Activated CD4-positive, alpha-beta T cell treated with anti-CD3 and anti-CD28 coated beads, Interleukin-2, amount 10 ng/mL, durations not matched to agents 24 days and 14 days (primary cell): ENCODE measurements around the gene PAPSS1. TPM values are rescaled to one million over a fixed set of nuclear protein-coding genes. Genes with fewer than 3 reads are reported as not detected.

Experiments
- DNase-seq: peaks from one replicate; pipeline ENCODE4 v3.0.0; 2022
- H3K27ac Mint-ChIP-seq: one replicate; pipeline ENCODE4 v1.8.0; 2022; ENCODE audit warnings: mild to moderate bottlenecking, mixed read lengths
- H3K27me3 Mint-ChIP-seq: one replicate; pipeline ENCODE4 v1.8.0; 2022; ENCODE audit warnings: mixed read lengths
- H3K36me3 Mint-ChIP-seq: one replicate; pipeline ENCODE4 v1.8.0; 2022; ENCODE audit warnings: low read depth, mild to moderate bottlenecking, mixed read lengths
- H3K4me1 Mint-ChIP-seq: one replicate; pipeline ENCODE4 v1.8.0; 2021; ENCODE audit warnings: mixed read lengths
- H3K4me3 Mint-ChIP-seq: one replicate; pipeline ENCODE4 v1.8.0; 2022; ENCODE audit warnings: mild to moderate bottlenecking, moderate library complexity, mixed read lengths
- H3K9me3 Mint-ChIP-seq: one replicate; pipeline ENCODE4 v1.8.0; 2021; ENCODE audit warnings: mixed read lengths
- intact Hi-C: fragments of 100-400 bp; cut with micrococcal nuclease; formaldehyde crosslinking; loops from one replicate; pipeline ENCODE4 v1.15.1; 2023
- total RNA-seq: library from RNA; stranded (reverse); gene quantifications from 2 replicates; pipeline ENCODE4 v1.2.3, GENCODE V29; 2022

PAPSS1 gene
- total RNA-seq, 1 donor from 2014 or later, result 31.2 TPM

DNA sequence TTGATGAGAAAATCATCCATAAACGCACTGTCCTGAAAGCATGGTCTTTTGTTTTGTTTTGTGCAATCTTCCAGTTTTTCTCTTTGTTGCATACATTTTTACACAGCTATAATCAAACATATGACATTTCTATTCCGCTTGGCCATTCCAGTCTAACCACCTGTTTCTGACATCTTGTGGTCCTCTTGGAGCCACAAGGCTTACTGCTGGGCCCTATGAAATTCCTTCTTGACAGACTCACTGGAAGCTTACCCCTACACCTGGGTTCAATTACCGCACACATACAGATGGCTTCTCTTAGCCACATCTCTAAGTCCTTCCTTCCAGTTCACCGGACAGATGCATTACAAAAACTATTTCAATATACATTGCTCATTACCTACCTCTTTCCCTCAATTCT is 72.4 kb downstream of the PAPSS1 start:
- no peak for DNase-seq
- H3K4me1 Mint-ChIP-seq, result no peaks in the 10 kb centered on the region
- H3K9me3 Mint-ChIP-seq, result peaks cover 4% of the 10 kb centered on the region
- intact Hi-C loops, result no loop called here
- peaks cover 27% of the 10 kb centered on the region for H3K36me3 Mint-ChIP-seq
- H3K27ac Mint-ChIP-seq, result no peak overlapping the region
- no peaks in the 10 kb centered on the region for H3K27me3 Mint-ChIP-seq
- no peak overlapping the region for H3K4me3 Mint-ChIP-seq

DNA sequence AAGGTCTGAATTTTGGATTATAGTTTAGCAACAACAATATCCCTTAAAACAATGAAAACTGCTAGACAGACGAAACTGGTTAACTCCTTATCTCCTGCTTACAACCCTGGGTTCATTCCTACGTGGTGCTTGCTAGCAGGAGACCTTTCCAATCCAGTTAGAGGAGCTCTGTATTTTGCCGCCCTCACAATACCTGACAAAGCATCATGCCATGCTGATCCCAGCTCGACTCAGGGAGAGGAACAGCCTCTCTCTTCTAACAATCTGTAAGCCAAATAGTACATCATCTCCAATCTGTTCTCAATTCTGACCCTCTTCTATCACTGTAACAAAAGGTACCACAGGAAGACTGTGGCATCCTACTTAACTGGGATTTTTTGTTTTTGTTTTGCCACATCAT is 74.4 kb downstream of the PAPSS1 start:
- intact Hi-C loops, result no loop called here
- no peaks in the 10 kb centered on the region for H3K9me3 Mint-ChIP-seq
- no peaks in the 10 kb centered on the region for H3K4me1 Mint-ChIP-seq
- no peak overlapping the region for H3K4me3 Mint-ChIP-seq
- DNase-seq, result no peak
- peaks cover 15% of the 10 kb centered on the region for H3K36me3 Mint-ChIP-seq
- no peak overlapping the region for H3K27ac Mint-ChIP-seq
- no peaks in the 10 kb centered on the region for H3K27me3 Mint-ChIP-seq

DNA sequence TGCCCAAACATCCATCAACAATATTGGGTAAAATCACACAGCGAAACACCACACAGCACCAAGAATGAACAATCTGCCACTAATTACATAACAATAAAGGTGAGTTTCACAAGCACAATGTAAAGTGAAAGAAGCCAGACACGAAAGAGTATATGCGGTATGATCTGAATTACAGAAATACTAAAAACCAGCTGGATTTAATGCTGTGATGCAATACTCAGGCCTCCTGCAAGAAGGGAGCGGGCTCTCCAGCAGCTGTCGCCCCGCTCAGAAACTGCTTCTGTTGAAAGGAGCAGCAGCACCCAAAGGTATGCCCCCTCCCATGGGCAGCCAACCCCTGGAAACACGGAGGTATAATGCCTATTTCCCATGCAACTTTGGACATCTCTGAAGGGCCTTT is 77.0 kb downstream of the PAPSS1 start:
- Mint-ChIP-seq H3K4me3 (no peak overlapping the region), H3K9me3 (no peaks in the 10 kb centered on the region), H3K36me3 (peaks cover 12% of the 10 kb centered on the region), H3K27ac (no peak overlapping the region), H3K4me1 (no peaks in the 10 kb centered on the region), H3K27me3 (no peaks in the 10 kb centered on the region)
- DNase-seq, result no peak
- intact Hi-C loops, result no loop called here

DNA sequence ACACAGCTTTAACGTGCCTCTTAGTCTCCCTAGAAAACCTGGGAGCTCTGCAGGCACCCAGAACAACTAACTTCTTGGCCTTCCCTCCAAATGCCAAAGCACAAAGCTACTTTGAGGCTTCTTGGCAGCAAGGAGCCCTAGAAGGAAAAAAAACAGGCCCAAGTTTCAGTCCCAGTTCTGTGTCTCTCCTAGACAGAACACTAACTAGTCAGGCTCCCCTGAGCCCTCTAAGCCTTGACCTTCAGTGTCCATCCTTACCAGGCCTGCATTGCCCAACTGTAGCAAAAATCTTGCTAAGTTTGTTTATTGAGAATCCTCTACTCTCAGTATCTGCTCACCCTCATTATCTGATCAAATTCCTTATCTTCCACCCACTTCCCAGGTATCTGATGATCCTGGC is 79.2 kb downstream of the PAPSS1 start:
- intact Hi-C loops, result no loop called here
- Mint-ChIP-seq H3K27me3 (no peaks in the 10 kb centered on the region), H3K9me3 (no peaks in the 10 kb centered on the region), H3K27ac (no peak overlapping the region), H3K4me3 (no peak overlapping the region), H3K4me1 (no peaks in the 10 kb centered on the region), H3K36me3 (peaks cover 10% of the 10 kb centered on the region)
- no peak for DNase-seq

DNA sequence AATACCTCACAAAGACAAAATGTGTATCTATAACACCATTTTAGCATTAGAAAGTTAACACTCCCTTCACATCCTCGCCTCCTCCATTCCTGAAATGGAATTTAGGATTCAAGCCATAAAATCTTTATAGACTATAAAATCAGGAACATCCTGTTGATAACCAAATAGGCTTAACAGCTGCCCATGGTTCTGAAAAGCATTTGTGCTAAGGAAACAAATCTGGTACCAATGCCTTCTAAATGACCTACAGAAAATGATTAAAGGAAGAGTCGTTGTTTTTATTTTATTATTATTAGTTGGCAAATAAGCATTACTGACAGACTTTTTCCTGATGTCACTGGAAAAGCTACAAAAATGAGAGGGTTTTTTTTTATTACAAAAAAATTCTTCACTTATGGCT is 79.8 kb downstream of the PAPSS1 start:
- H3K27me3 Mint-ChIP-seq, result no peaks in the 10 kb centered on the region
- peaks cover 10% of the 10 kb centered on the region for H3K36me3 Mint-ChIP-seq
- no peak overlapping the region for H3K27ac Mint-ChIP-seq
- intact Hi-C loops, result no loop called here
- H3K4me3 Mint-ChIP-seq, result no peak overlapping the region
- DNase-seq, result no peak
- no peaks in the 10 kb centered on the region for H3K4me1 Mint-ChIP-seq
- H3K9me3 Mint-ChIP-seq, result no peaks in the 10 kb centered on the region

DNA sequence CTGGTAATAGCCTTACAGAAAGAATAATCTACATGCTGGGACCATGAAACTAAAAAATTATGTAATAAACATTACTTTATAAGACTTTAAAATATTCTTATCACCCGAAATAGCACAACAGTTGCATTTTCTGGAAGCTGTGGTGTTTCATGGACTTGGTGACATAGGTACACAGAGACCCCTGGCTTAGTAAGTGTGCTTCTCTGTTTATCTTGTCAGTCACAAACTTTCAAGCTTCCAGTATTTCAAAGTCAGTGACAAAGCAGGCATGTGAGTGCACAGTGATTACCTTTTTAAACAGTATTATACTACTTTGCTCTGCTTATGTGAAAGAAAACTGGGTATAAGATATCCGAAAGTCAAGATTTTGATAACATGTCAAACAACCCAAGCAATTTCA is 84.3 kb downstream of the PAPSS1 start:
- DNase-seq, result no peak
- H3K27ac Mint-ChIP-seq, result no peak overlapping the region
- H3K9me3 Mint-ChIP-seq, result no peaks in the 10 kb centered on the region
- no peaks in the 10 kb centered on the region for H3K4me1 Mint-ChIP-seq
- H3K4me3 Mint-ChIP-seq, result no peak overlapping the region
- intact Hi-C loops, result no loop called here
- H3K27me3 Mint-ChIP-seq, result no peaks in the 10 kb centered on the region
- H3K36me3 Mint-ChIP-seq, result no peaks in the 10 kb centered on the region

DNA sequence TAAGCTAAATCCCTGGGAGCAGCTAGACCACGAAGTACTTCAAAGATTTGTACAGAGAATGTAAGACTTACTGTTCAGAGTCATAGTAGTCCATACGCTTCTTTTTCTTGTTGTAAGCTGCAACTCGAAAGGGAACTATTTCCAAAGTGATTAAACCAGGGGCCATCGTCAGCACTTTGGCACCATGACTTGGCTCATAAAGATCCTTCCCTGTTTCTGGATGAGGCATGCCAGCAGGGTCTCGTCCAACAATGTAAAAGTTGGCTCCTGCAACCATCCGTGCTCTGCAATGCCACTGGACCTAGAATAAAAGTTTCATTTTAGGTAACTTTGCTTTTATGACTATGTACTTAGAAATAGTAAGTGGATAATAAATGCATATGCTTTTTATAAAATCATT is 88.5 kb downstream of the PAPSS1 start:
- intact Hi-C loops, result no loop called here
- no peak for DNase-seq
- no peaks in the 10 kb centered on the region for H3K4me1 Mint-ChIP-seq
- peaks cover 3% of the 10 kb centered on the region for H3K9me3 Mint-ChIP-seq
- H3K27ac Mint-ChIP-seq, result no peak overlapping the region
- peaks cover 11% of the 10 kb centered on the region for H3K36me3 Mint-ChIP-seq
- no peak overlapping the region for H3K4me3 Mint-ChIP-seq
- no peaks in the 10 kb centered on the region for H3K27me3 Mint-ChIP-seq

DNA sequence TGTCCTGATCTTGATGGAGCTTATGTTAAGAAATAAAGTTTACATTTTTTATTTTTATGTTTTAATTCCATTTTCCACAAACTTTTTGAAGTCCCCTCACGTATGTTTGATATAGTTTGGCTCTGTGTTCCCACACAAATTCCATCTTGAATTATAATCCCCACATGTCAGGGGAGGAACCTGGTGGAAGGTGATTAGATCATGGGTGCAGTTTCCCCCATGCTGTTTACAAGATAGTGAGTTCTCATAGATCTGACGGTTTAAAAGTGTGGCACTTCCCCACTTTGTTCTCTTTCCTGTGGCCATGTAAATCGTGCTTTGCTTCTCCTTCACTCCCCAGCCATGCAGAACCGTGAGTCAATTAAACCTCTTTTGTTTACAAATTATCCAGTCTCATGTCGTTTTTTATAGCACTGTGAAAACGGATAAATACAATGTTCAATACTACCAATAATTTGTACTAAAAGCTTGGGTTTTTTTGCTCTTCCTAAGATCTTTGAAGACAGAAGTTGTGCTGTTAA is 89.8 kb downstream of the PAPSS1 start:
- H3K4me1 Mint-ChIP-seq, result no peaks in the 10 kb centered on the region
- peaks cover 11% of the 10 kb centered on the region for H3K36me3 Mint-ChIP-seq
- no peaks in the 10 kb centered on the region for H3K27me3 Mint-ChIP-seq
- H3K27ac Mint-ChIP-seq, result no peak overlapping the region
- H3K9me3 Mint-ChIP-seq, result peaks cover 3% of the 10 kb centered on the region
- no peak for DNase-seq
- intact Hi-C loops, result no loop called here
- no peak overlapping the region for H3K4me3 Mint-ChIP-seq

DNA sequence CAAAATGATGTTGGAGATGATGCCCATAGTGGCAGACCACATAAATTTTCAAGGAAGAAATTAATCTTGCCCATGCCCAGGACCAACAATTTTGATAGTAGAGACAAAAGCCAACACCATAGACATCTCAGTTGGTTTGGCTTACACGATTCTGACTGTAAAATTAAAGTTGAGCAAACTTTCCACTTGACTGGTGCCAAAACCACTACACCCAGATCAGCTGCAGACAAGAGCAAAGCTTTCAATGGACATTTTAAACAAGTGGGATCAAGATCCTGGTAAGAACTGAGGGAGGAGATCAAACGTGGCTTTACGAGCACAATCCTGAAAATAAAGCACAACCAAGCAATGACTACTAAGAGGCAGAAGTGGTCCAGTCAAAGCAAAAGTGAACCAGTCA is 90.7 kb downstream of the PAPSS1 start:
- H3K9me3 Mint-ChIP-seq, result peaks cover 3% of the 10 kb centered on the region
- no peak overlapping the region for H3K27ac Mint-ChIP-seq
- peaks cover 11% of the 10 kb centered on the region for H3K36me3 Mint-ChIP-seq
- DNase-seq, result no peak
- no peak overlapping the region for H3K4me3 Mint-ChIP-seq
- intact Hi-C loops, result no loop called here
- no peaks in the 10 kb centered on the region for H3K27me3 Mint-ChIP-seq
- H3K4me1 Mint-ChIP-seq, result no peaks in the 10 kb centered on the region

DNA sequence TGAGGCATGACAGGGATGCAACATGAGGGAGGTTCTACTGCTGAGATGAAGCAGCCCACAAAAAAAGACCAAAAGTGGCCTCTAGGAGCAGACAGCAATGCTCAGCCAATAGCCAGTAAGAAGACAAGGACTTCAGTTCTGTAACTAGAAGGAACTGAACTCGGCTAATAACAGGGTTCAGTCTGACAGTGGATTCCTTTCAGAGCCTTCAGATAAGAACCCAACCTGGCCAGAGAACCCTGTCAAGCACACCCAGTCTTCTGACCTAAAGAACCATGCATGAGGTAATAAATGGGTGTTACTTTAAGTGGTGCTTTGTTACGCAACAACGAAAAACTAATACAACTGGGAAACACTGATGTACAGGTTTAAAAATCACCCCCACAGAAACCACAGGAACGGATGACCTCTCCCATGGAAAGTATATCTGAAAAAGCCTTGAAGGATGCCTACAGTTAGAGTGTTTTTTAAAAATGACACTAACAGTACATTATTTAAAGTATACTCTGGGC is 94.6 kb downstream of the PAPSS1 start:
- Mint-ChIP-seq H3K4me1 (no peaks in the 10 kb centered on the region), H3K9me3 (peaks cover 8% of the 10 kb centered on the region), H3K4me3 (no peak overlapping the region), H3K36me3 (peaks cover 11% of the 10 kb centered on the region), H3K27ac (no peak overlapping the region), H3K27me3 (no peaks in the 10 kb centered on the region)
- no peak for DNase-seq
- intact Hi-C loops, result no loop called here

DNA sequence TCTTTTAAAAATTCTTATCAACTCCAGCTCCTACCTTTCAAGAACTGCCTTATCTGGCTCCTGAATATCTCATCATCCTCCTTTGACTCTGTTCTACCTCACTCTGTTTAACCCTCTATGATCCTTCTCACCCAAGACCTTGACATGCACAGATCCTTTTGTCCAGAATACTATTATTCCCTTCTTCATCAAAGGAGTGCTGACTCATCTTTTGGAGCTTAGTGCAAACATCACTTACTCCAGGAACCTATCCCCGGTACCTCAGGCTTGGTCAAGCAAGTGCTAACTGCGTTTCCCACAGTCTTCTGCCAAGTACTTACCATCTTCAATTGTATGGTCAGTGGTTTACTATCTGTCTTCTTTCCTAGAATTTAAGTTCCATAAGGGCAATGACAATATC is 96.0 kb downstream of the PAPSS1 start:
- Mint-ChIP-seq H3K9me3 (peaks cover 5% of the 10 kb centered on the region), H3K27ac (no peak overlapping the region), H3K27me3 (no peaks in the 10 kb centered on the region), H3K4me3 (no peak overlapping the region), H3K4me1 (no peaks in the 10 kb centered on the region), H3K36me3 (peaks cover 4% of the 10 kb centered on the region)
- DNase-seq, result no peak
- intact Hi-C loops, result no loop called here

DNA sequence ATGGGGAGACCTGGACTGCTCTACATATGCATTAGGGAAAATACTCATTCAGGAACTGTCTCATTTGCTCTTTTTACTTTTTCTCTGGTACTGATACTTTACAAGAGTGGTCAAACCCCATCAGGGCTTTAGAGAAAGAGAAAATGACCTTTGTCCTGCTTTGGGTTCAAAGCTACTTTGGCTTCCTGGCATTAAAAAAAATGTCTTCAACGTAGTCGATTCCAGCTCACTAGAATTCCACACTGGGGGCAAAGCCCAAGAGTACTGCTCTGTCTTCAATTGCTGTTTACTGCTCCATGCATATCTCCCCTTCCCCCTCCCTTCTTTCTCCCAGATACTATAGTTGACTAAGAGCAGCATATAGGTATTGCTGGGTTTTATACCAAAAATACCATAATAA is 98.0 kb downstream of the PAPSS1 start:
- no peak for DNase-seq
- H3K4me3 Mint-ChIP-seq, result no peak overlapping the region
- H3K27me3 Mint-ChIP-seq, result no peaks in the 10 kb centered on the region
- H3K36me3 Mint-ChIP-seq, result peaks cover 4% of the 10 kb centered on the region
- intact Hi-C loops, result no loop called here
- H3K27ac Mint-ChIP-seq, result no peak overlapping the region
- H3K4me1 Mint-ChIP-seq, result no peaks in the 10 kb centered on the region
- peaks cover 10% of the 10 kb centered on the region for H3K9me3 Mint-ChIP-seq

DNA sequence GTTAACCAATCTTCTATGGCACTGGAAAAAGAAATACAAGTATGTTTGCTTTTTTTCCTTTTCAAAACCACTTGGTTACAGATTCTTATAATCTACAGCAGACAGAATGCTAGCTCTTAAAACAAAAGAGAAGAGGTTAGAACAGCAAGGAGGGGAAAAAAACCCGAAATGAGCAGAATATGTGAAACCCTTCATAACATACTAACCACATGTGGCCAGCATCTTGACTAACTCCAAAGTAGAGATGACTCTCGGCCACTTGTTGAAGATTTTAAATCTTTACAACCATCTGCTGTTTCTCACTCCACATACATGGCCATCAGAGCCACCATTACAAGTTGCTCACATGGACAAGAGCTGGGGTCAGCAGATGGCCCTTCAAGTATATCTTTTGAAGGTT is 100.3 kb downstream of the PAPSS1 start:
- Mint-ChIP-seq H3K27me3 (no peaks in the 10 kb centered on the region), H3K36me3 (peaks cover 4% of the 10 kb centered on the region), H3K4me3 (no peak overlapping the region), H3K27ac (no peak overlapping the region), H3K4me1 (no peaks in the 10 kb centered on the region), H3K9me3 (peaks cover 10% of the 10 kb centered on the region)
- intact Hi-C loops, result no loop called here
- DNase-seq, result no peak

DNA sequence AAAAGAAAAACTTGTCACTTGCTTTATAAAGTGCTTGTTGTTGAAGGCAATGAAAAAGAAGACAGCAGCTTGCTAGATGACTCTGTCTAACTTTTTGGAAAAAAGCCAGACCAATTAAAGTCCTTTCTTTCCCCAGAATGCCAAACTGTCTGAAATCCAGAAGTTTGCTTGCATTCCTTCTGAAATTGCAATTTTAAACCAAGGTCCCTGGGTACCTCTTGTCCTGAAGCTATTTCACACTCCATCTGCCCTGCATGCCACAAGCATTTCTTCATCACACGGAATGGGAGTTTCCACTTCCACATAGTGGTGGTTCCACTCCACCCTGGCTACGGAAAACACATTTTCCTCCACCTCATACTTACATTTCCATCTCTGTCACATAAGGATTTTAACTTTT is 101.0 kb downstream of the PAPSS1 start:
- no peak for DNase-seq
- H3K4me1 Mint-ChIP-seq, result no peaks in the 10 kb centered on the region
- no peak overlapping the region for H3K27ac Mint-ChIP-seq
- H3K9me3 Mint-ChIP-seq, result peaks cover 9% of the 10 kb centered on the region
- peaks cover 3% of the 10 kb centered on the region for H3K36me3 Mint-ChIP-seq
- no peak overlapping the region for H3K4me3 Mint-ChIP-seq
- intact Hi-C loops, result no loop called here
- no peaks in the 10 kb centered on the region for H3K27me3 Mint-ChIP-seq

DNA sequence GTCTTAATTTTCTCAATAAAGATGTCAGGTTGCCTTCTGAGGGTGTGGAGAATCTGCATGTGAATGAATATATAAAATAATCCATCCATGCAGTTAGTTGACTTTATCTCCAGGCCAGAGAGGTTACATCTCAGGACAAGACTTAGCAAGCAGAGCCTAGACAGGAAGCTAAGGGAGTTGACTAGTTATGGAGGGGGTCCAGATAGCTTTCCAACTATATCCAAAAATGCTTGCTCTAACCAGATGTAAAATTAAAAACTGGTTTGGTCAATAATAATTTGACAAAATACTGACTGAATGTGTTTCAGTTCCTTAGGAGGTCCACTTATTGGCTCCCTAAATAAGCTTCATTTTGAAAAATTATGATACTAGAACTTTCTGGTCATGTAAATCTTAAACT is 101.4 kb downstream of the PAPSS1 start:
- intact Hi-C loops, result no loop called here
- Mint-ChIP-seq H3K27ac (no peak overlapping the region), H3K9me3 (peaks cover 5% of the 10 kb centered on the region), H3K27me3 (no peaks in the 10 kb centered on the region), H3K4me3 (no peak overlapping the region), H3K36me3 (peaks cover 1% of the 10 kb centered on the region), H3K4me1 (no peaks in the 10 kb centered on the region)
- no peak for DNase-seq
